ENCODE measurements around the gene ABHD8. TPM values are rescaled to one million over a fixed set of nuclear protein-coding genes. Genes with fewer than 3 reads are reported as not detected.
"Not testable (repeated sequence)": the region's sequence is repeated elsewhere in the genome, so short reads cannot be mapped to it uniquely, and the experiment has no call there.

Gene ABHD8
- total and polyA plus RNA-seq, 2 donors (not counting 1 experiment from before 2014, with no cell fraction given), result 3.9 to 16.8 TPM

- H3K27me3 ChIP-seq (ENCODE audit: control insufficient read depth, insufficient read depth, low read length), result no peaks in the 10 kb centered on the region
- H3K36me3 ChIP-seq (ENCODE audit: control insufficient read depth, insufficient read depth, low read length), result peaks cover 1% of the 10 kb centered on the region
- H3K27ac ChIP-seq (ENCODE audit: insufficient read depth, low read length), result no peak overlapping the region
- no peak overlapping the region for H3K9ac ChIP-seq (ENCODE audit: insufficient read depth, low read length)
- no peak overlapping the region for H3K4me3 ChIP-seq (replicated peaks in 1 of 4; ENCODE audit: control extremely low read depth in 1 of 4, insufficient read depth in 1 of 4, low read depth in 3 of 4, low read length in 4 of 4)
- H3K9me3 ChIP-seq (ENCODE audit: control insufficient read depth, insufficient read depth, low read depth, low read length), result no peaks in the 10 kb centered on the region
- TF ChIP-seq EZH2 (IDR thresholded peaks at IDR 0.05; ENCODE audit: low read length, missing control alignments) (no peak), CTCF (conservative IDR thresholded peaks at IDR 0.05 in 1 of 2, IDR thresholded peaks at IDR 0.05 in 1 of 2; ENCODE audit: low read depth in 1 of 2, low read length in 2 of 2) (no peak)
- no peaks in the 10 kb centered on the region for H4K20me1 ChIP-seq (ENCODE audit: control insufficient read depth, extremely low read depth, insufficient read depth, low read length)
- H3K79me2 ChIP-seq (ENCODE audit: control insufficient read depth, insufficient read depth, low read length), result no peaks in the 10 kb centered on the region
- no peak overlapping the region for H3K4me2 ChIP-seq (ENCODE audit: extremely low read depth, insufficient read depth, low read length)
- H2AFZ ChIP-seq (ENCODE audit: low read length), result no peak overlapping the region
- no peak for DNase-seq (ENCODE audit: low read depth in 2 of 2)
- peaks cover 1% of the 10 kb centered on the region for H3K4me1 ChIP-seq (ENCODE audit: control insufficient read depth, extremely low read depth, insufficient read depth, low read length)
These were observed 6.2 kb downstream of the ABHD8 start for GRCh38 chr19:17296976-17297375.

- Histone ChIP-seq H3K79me2 (ENCODE audit: control insufficient read depth, insufficient read depth, low read length) (no peaks in the 10 kb centered on the region), H3K9ac (ENCODE audit: insufficient read depth, low read length) (no peak overlapping the region), H2AFZ (ENCODE audit: low read length) (no peak overlapping the region), H3K27ac (ENCODE audit: insufficient read depth, low read length) (no peak overlapping the region), H3K9me3 (ENCODE audit: control insufficient read depth, insufficient read depth, low read depth, low read length) (no peaks in the 10 kb centered on the region), H3K27me3 (ENCODE audit: control insufficient read depth, insufficient read depth, low read length) (no peaks in the 10 kb centered on the region), H3K4me3 (replicated peaks in 1 of 4; ENCODE audit: control extremely low read depth in 1 of 4, insufficient read depth in 1 of 4, low read depth in 3 of 4, low read length in 4 of 4) (no peak overlapping the region), H4K20me1 (ENCODE audit: control insufficient read depth, extremely low read depth, insufficient read depth, low read length) (no peaks in the 10 kb centered on the region), H3K4me2 (ENCODE audit: extremely low read depth, insufficient read depth, low read length) (no peak overlapping the region), H3K4me1 (ENCODE audit: control insufficient read depth, extremely low read depth, insufficient read depth, low read length) (peaks cover 2% of the 10 kb centered on the region), H3K36me3 (ENCODE audit: control insufficient read depth, insufficient read depth, low read length) (peaks cover 1% of the 10 kb centered on the region)
- peak in 1 of 2 donors; percentile 51 for DNase-seq (ENCODE audit: low read depth in 2 of 2)
- TF ChIP-seq CTCF (conservative IDR thresholded peaks at IDR 0.05 in 1 of 2, IDR thresholded peaks at IDR 0.05 in 1 of 2; ENCODE audit: low read depth in 1 of 2, low read length in 2 of 2) (no peak), EZH2 (IDR thresholded peaks at IDR 0.05; ENCODE audit: low read length, missing control alignments) (no peak)
These were observed 7.0 kb downstream of the ABHD8 start for GRCh38 chr19:17296273-17296672.

- H3K27ac ChIP-seq (ENCODE audit: insufficient read depth, low read length); H4K20me1 ChIP-seq (ENCODE audit: control insufficient read depth, extremely low read depth, insufficient read depth, low read length); H3K9me3 ChIP-seq (ENCODE audit: control insufficient read depth, insufficient read depth, low read depth, low read length); DNase-seq (ENCODE audit: low read depth in 2 of 2); H3K79me2 ChIP-seq (ENCODE audit: control insufficient read depth, insufficient read depth, low read length); H3K36me3 ChIP-seq (ENCODE audit: control insufficient read depth, insufficient read depth, low read length); H3K4me2 ChIP-seq (ENCODE audit: extremely low read depth, insufficient read depth, low read length); H3K4me3 ChIP-seq (replicated peaks in 1 of 4; ENCODE audit: control extremely low read depth in 1 of 4, insufficient read depth in 1 of 4, low read depth in 3 of 4, low read length in 4 of 4); H3K4me1 ChIP-seq (ENCODE audit: control insufficient read depth, extremely low read depth, insufficient read depth, low read length); H3K27me3 ChIP-seq (ENCODE audit: control insufficient read depth, insufficient read depth, low read length); H3K9ac ChIP-seq (ENCODE audit: insufficient read depth, low read length); H2AFZ ChIP-seq (ENCODE audit: low read length): not testable (repeated sequence)
These were observed 7.7 kb downstream of the ABHD8 start for GRCh38 chr19:17295551-17295950.
